NCI-H2196 (cell line): ENCODE data around the gene HNRNPD.
A peak's percentile ranks its signal among the peaks of the same experiment; 100 is the strongest.
"Not testable (repeated sequence)": the region's sequence is repeated elsewhere in the genome, so short reads cannot be mapped to it uniquely, and the experiment has no call there.

Experiments used
- DNase-seq: peaks from one replicate; lab custom pipeline; 2025; ENCODE audit not compliant: unreplicated experiment; lab: John Stamatoyannopoulos, UW

HNRNPD gene, protein sequence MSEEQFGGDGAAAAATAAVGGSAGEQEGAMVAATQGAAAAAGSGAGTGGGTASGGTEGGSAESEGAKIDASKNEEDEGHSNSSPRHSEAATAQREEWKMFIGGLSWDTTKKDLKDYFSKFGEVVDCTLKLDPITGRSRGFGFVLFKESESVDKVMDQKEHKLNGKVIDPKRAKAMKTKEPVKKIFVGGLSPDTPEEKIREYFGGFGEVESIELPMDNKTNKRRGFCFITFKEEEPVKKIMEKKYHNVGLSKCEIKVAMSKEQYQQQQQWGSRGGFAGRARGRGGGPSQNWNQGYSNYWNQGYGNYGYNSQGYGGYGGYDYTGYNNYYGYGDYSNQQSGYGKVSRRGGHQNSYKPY

DNA sequence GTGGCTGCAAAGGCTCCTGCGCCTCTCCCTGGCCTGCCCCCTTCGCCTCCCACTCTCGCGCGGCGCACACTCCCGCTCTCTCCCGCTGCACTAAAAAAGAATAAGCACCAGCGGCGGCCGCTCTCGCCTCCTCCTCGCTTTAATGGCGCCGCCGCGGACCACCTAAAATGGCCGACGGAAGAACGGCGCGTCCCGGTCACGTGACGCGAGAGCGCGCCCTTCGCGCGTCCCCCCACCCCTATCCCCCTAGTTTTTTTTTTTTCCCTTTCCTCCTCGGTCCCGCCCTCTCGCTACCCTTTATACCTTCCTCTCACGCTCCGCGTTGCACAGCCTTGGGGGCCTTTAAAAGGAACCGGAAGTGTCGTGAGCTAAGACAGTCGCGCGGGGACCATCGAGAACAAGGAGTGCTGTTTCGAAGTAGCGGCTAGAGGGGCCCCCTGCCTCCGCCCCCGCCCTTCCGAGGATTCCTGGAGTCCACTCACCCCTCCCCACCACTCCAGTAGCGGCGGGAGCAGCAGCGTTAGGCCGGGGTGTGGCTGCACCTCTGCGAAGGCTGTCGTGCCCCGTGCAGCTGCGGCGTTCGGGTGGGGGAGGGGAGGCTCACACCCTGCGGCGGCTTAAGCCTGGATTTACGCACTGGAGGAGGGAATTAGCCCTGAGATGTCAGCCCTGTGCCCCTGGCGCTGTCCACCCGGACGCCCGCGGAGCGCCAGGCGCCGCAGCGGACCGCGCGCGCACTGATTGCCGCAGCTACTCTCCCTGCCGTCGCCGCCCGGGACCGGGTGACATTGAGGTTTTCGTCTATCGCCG is at the start of gene HNRNPD:
Gene HNRNPD, minus strand, starts transcription at position 176 of the 810 bp plus-strand sequence. CDS start 313 bp downstream, outside the sequence.
- peak; percentile 88 for DNase-seq

GRCh38 chr4:82422616-82423015 is 48.8 kb upstream of the HNRNPD start:
- no peak for DNase-seq

GRCh38 chr4:82421796-82422560 is 48.2 kb upstream of the HNRNPD start:
- no peak for DNase-seq

DNA sequence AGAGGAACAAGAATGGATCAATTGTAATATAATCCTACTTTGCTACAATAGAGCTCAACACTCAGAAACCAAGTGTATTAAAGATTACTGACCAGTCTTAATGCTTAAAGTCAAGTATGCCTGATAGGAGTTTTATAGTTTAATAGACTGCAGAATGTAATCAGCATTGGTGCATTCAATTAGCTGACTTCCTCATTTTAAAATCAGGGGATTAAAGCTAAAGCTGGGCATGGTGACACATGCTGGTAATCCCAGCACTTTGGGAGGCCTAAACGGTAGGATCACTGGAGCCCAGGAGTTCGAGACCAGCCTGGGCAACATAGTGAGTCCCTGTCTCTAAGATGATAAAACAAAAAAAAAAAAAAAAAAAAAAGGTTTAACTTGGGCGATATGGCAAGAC is 45.7 kb upstream of the HNRNPD start:
- no peak for DNase-seq

- no peak for DNase-seq
These were observed 42.2 kb upstream of the HNRNPD start for GRCh38 chr4:82415922-82416365.

- DNase-seq, result not testable (repeated sequence)
These were observed 41.3 kb upstream of the HNRNPD start for GRCh38 chr4:82415061-82415460.

- DNase-seq, result no peak
These were observed 29.9 kb upstream of the HNRNPD start for GRCh38 chr4:82403725-82404124.

GRCh38 chr4:82402196-82402775 is 28.5 kb upstream of the HNRNPD start:
- DNase-seq, result no peak

- DNase-seq, result no peak
These were observed 27.8 kb upstream of the HNRNPD start for GRCh38 chr4:82401600-82401999.

- no peak for DNase-seq
These were observed 24.5 kb upstream of the HNRNPD start for GRCh38 chr4:82398263-82398662.

DNA sequence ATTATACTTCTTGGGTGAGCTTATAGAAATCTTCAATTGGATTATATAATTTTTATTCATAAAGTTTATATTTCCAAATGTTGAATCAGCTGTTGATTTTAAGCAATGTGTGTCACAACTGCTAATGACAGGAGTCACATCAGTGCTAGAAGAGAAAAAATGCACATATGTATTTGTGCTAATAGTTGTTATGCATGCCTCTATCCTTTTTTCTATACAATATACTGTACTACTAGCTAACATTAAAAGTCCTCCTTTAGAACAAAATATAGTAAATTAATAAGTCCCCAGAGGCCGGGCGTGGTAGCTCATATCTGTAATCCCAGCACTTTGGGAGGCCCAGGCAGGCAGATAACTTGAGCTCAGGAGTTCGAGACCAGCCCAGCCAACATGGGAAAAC is 23.7 kb upstream of the HNRNPD start:
- DNase-seq, result no peak

- no peak for DNase-seq
These were observed 21.1 kb upstream of the HNRNPD start for GRCh38 chr4:82394896-82395295.

GRCh38 chr4:82390061-82390460 is 16.3 kb upstream of the HNRNPD start:
- DNase-seq, result not testable (repeated sequence)

DNA sequence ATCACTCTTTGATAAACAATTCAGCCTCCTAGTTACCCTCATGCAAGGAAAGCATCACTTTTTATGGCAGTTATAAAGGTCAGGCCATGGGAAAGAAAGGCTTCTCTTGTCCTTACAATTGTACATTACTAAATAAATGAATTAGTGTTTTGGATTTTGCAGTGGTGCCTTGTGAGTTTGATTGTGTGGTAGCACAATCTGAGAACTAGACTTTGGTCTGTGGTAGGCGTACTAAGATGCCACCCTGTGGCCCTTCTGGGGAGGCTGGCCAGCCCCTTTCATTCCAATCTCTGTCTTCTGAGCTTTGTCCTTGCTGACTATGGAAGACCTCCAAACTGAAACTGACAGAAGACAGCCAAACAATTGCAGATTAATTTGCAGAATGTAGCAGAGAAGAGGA is 14.6 kb upstream of the HNRNPD start:
- no peak for DNase-seq

DNA sequence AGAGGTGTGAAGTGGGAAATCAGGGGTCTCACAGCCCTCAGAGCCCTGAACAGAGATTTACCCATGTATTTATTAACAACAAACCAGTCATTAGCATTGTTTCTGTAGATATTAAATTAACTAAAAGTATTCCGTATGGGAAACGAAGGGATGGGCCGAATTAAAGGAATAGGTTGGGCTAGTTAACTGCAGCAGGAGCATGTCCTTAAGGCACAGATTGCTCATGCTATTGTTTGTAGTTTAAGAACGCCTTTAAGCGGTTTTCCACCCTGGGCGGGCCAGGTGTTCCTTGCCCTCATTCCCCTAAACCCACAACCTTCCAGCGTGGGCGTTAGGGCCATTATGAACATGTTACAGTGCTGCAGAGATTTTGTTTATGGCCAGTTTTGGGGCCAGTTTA is 12.5 kb upstream of the HNRNPD start:
- DNase-seq, result not testable (repeated sequence)

GRCh38 chr4:82382751-82383150 is 9.0 kb upstream of the HNRNPD start:
- DNase-seq, result no peak

GRCh38 chr4:82381661-82382296 is 8.0 kb upstream of the HNRNPD start:
- no peak for DNase-seq

GRCh38 chr4:82381235-82381634 is 7.4 kb upstream of the HNRNPD start:
- no peak for DNase-seq

GRCh38 chr4:82380831-82381230 is 7.0 kb upstream of the HNRNPD start:
- DNase-seq, result no peak

GRCh38 chr4:82380344-82380743 is 6.6 kb upstream of the HNRNPD start:
- no peak for DNase-seq

DNA sequence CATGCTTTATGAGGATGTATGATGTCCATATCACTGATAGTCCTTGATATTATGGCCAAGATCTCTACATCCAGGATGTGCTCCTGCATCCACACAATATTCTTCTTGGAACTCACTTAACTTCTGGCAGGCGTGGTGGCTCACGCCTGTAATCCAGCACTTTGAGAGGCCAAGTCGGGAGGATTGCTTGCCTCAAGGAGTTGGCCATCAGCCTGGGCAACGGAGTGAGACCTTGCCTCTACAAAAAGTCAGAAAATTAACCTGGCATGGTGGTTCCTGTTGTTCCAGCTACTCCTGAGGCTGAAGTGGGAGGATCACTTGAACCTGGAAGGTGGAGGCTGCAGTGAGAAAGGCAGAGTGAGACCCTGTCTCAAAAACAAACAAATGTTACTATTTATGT is 2.3 kb upstream of the HNRNPD start:
- DNase-seq, result no peak
